HepG2 (cell line): ENCODE results near the gene LDB3.

Source experiments
- ARNT ChIP-seq: fragments of 450-650 bp; IDR thresholded peaks from 2 replicates; pipeline ENCODE4 v1.6.1; 2017
- ESRRA ChIP-seq: sonication (generic); formaldehyde crosslinking; IDR thresholded peaks from 2 replicates; pipeline ENCODE4 v1.5.1; 2020; ENCODE audit warnings: mild to moderate bottlenecking, low read depth, missing genetic modification reagents
- FOXK2 ChIP-seq: fragments of 450-650 bp; IDR thresholded peaks from 2 replicates; pipeline ENCODE4 v1.6.1; 2016
- JUNB ChIP-seq: sonication (generic); formaldehyde crosslinking; IDR thresholded peaks from 2 replicates; pipeline ENCODE4 v1.8.0; 2022; ENCODE audit warnings: missing genetic modification reagents, mild to moderate bottlenecking, borderline replicate concordance
- KLF16 ChIP-seq, 2 experiments: sonication (generic) in 1 of 2; formaldehyde crosslinking in 1 of 2; IDR thresholded peaks; 2 replicates each; pipeline versions ENCODE4 v1.6.1 to v1.8.0; 2016 to 2023; ENCODE audit warnings: missing genetic modification reagents in 2 of 2, missing compliant biosample characterization in 1 of 2
- NCOA5 ChIP-seq: sonication (generic); formaldehyde crosslinking; IDR thresholded peaks from 2 replicates; pipeline ENCODE4 v1.4.0; 2020; ENCODE audit warnings: missing genetic modification reagents
- NFYB ChIP-seq: sonication (generic); formaldehyde crosslinking; IDR thresholded peaks from 2 replicates; pipeline ENCODE4 v1.4.0; 2020; ENCODE audit warnings: missing genetic modification reagents
- RAD21 ChIP-seq: fragments of 450-650 bp; formaldehyde crosslinking; IDR thresholded peaks from 2 replicates; pipeline ENCODE4 v1.5.0; 2020; ENCODE audit warnings: mild to moderate bottlenecking
- SETDB1 ChIP-seq: sonication (generic); formaldehyde crosslinking; IDR thresholded peaks from 2 replicates; pipeline ENCODE4 v1.5.1; 2020; ENCODE audit warnings: missing genetic modification reagents, mild to moderate bottlenecking, borderline replicate concordance
- SRF ChIP-seq: IDR thresholded peaks from 2 replicates; pipeline ENCODE4 v1.6.1; 2011; ENCODE audit warnings: mild to moderate bottlenecking, low read depth, low read length, moderate library complexity
- XRCC5 ChIP-seq: fragments of 200-400 bp; formaldehyde crosslinking; optimal IDR thresholded peaks from 2 replicates; pipeline ENCODE3; 2017; ENCODE audit warnings: mild to moderate bottlenecking, low read length
- ZNF773 ChIP-seq: sonication (generic); formaldehyde crosslinking; IDR thresholded peaks from 2 replicates; pipeline ENCODE4 v1.4.0; 2020; ENCODE audit warnings: missing genetic modification reagents, borderline replicate concordance

- TF ChIP-seq SRF: no peak
- TF ChIP-seq FOXK2: no peak
- no peak for TF ChIP-seq RAD21 (CRISPR knock-in tag)
- no peak for TF ChIP-seq NCOA5 (CRISPR knock-in tag)
- no peak for TF ChIP-seq JUNB
- TF ChIP-seq ZNF773 (CRISPR knock-in tag): no peak
- no peak for TF ChIP-seq KLF16 (CRISPR knock-in tag; IDR thresholded peaks at IDR 0.05)
- no peak for TF ChIP-seq ESRRA
- TF ChIP-seq SETDB1 (CRISPR knock-in tag): no peak
- TF ChIP-seq ARNT: no peak
- TF ChIP-seq XRCC5: no peak
- no peak for TF ChIP-seq NFYB (CRISPR knock-in tag)
These were observed 6.6 kb downstream of the LDB3 start for GRCh38 chr10:86674912-86675311.
